HepG2 (cell line): ENCODE results near the gene PCDHGA2. TPM values are rescaled to one million over a fixed set of nuclear protein-coding genes. Genes with fewer than 3 reads are reported as not detected.

ENCODE experiments used
- DMTF1 ChIP-seq: sonication (generic); formaldehyde crosslinking; IDR thresholded peaks from 2 replicates; pipeline ENCODE4 v1.4.0; 2020; ENCODE audit warnings: mild to moderate bottlenecking, missing genetic modification reagents
- GLMP ChIP-seq: sonication (generic); formaldehyde crosslinking; IDR thresholded peaks from 2 replicates; pipeline ENCODE4 v1.9.0; 2021; ENCODE audit warnings: missing genetic modification reagents, mild to moderate bottlenecking, borderline replicate concordance
- HCFC1 ChIP-seq: fragments of 150-350 bp; IDR thresholded peaks from 2 replicates; pipeline ENCODE4 v1.6.1; 2014; ENCODE audit warnings: low read depth, low read length
- HMG20A ChIP-seq: IDR thresholded peaks from 2 replicates; pipeline ENCODE4 v1.6.1; 2016; ENCODE audit warnings: borderline replicate concordance
- RARG ChIP-seq: sonication (generic); formaldehyde crosslinking; IDR thresholded peaks from 2 replicates; pipeline ENCODE4 v1.4.0; 2020; ENCODE audit warnings: low read depth, mild to moderate bottlenecking, missing genetic modification reagents
- TCF7L2 ChIP-seq: IDR thresholded peaks from 2 replicates; pipeline ENCODE4 v1.6.1; 2011; ENCODE audit warnings: mild to moderate bottlenecking, low read depth, low read length, moderate library complexity
- ZBTB10 ChIP-seq: sonication (generic); formaldehyde crosslinking; IDR thresholded peaks from 2 replicates; pipeline ENCODE4 v1.4.0; 2020; ENCODE audit warnings: missing genetic modification reagents, borderline replicate concordance
- ZFP37 ChIP-seq: sonication (generic); formaldehyde crosslinking; IDR thresholded peaks from 2 replicates; pipeline ENCODE4 v1.4.0; 2020; ENCODE audit warnings: missing genetic modification reagents, borderline replicate concordance
- ZNF3 ChIP-seq: IDR thresholded peaks from 2 replicates; pipeline ENCODE4 v1.7.0; 2017; ENCODE audit warnings: inconsistent platforms
- ZNF33A ChIP-seq: sonication (generic); formaldehyde crosslinking; IDR thresholded peaks from 2 replicates; pipeline ENCODE4 v1.5.1; 2020; ENCODE audit warnings: missing genetic modification reagents, mild to moderate bottlenecking, moderate library complexity, borderline replicate concordance
- ZNF567 ChIP-seq: sonication (generic); formaldehyde crosslinking; IDR thresholded peaks from 2 replicates; pipeline ENCODE4 v1.8.1; 2023; ENCODE audit warnings: mild to moderate bottlenecking, missing genetic modification reagents, borderline replicate concordance
- ZNF761 ChIP-seq: sonication (generic); formaldehyde crosslinking; conservative IDR thresholded peaks from 2 replicates; pipeline ENCODE4 v1.4.0; 2020; ENCODE audit warnings: mild to moderate bottlenecking, missing genetic modification reagents
- ZNF776 ChIP-seq: sonication (generic); formaldehyde crosslinking; IDR thresholded peaks from 2 replicates; pipeline ENCODE4 v1.4.0; 2020; ENCODE audit warnings: mild to moderate bottlenecking, missing genetic modification reagents
- polyA plus RNA-seq, 8 experiments: library from polyadenylated mRNA; depleted of rRNA in 3 of 8; stranded (reverse) in 7 of 8; unstranded in 1 of 8; fragments of >200 nt; fragmentation: Illumina TruSeq in 4 of 8; extraction: Trizol in 4 of 8; gene quantifications; 2 replicates each; pipeline versions ENCODE4 v1.2.1 to v1.2.3, GENCODE V29; 2011 to 2016; ENCODE audit warnings: low read depth in 4 of 8, missing spikeins in 1 of 8, mixed read lengths in 1 of 8; ENCODE audit not compliant: insufficient read depth in 1 of 8
- total RNA-seq, 5 experiments: library from RNA; depleted of rRNA; stranded (reverse); fragments of >200 nt; fragmentation: Illumina TruSeq; extraction: Trizol; gene quantifications; 2 replicates each; pipeline ENCODE4 v1.2.3, GENCODE V29; 2016; ENCODE audit warnings: low read depth in 1 of 5
- TF ChIP-seq, protein P1 (sequence below): sonication (generic); formaldehyde crosslinking; IDR thresholded peaks from 2 replicates; pipeline ENCODE4 v1.5.0; 2020; ENCODE audit warnings: missing genetic modification reagents
- TF ChIP-seq, protein P2 (sequence below), 2 experiments: sonication (generic) in 1 of 2; formaldehyde crosslinking in 1 of 2; IDR thresholded peaks; 2 replicates each; pipeline versions ENCODE4 v1.4.0 to v1.6.1; 2016 to 2020; ENCODE audit warnings: borderline replicate concordance in 1 of 2, low read depth in 1 of 2, mild to moderate bottlenecking in 1 of 2, missing genetic modification reagents in 1 of 2

Gene PCDHGA2
- total and polyA plus RNA-seq, 2 of the 13 experiments (the other 11 are each of a cell fraction or from before 2014, with no cell fraction given) = 0.04 to 0.11 TPM

DNA sequence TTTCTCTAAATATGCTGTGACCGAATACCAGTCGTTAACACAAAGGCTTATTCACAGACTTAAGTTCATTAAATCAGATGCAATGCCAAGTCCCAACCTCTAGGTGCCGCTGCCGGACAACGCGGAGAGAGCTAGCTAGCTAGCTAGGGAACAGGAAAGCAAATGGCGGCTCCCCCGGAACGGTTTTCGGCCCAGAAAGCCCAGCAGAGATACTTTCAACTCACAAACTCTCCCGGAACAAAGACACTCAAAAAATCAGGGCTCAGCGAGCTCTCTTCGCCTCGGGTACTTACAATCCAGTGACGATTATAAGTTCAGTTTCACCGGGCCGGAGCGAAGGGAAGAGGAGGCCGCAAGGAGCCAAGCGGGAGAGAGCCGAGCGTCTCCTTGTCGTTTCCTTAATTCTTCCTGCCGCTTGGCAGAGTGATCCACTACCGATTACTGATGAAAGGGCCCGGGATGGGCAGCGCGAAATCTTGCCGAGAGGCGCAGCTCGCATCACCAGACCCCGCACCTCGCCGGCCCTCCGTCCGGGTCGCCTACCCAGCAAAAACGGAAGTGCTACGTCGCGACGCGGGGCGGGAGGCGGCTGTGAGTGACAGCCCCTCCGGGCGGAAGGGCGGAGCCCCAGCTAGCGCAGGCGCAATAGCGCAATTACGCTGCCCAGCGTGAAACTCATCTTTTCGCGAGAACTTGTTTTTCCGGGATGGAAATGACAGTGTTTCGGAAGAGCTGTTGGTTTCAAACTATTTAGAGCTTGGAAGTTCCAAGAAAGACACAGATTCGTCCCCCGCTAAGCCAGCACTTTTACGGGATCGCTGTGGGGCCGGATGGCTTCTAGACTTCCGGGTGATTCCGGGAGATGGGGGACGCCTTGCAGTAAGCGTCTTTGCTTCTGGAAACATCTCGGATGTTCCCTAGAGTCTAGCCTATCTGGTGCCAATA lies 18.1 kb upstream of the PCDHGA2 start, which contains the start of gene TAF7 (continued):
- TF ChIP-seq DMTF1 (peak; percentile 91; the same call in 1 of the 2 replicates), HCFC1 (no peak; the same call in 1 of the 2 replicates), ZNF33A (CRISPR knock-in tag) (peak; percentile 62; the same call in 1 of the 2 replicates), ZFP37 (CRISPR knock-in tag) (0 out of 2 replicates have a peak, but pooled peaks have one; percentile 73), ZNF567 (CRISPR knock-in tag) (peak; percentile 87), ZBTB10 (CRISPR knock-in tag) (no peak), RARG (no peak; the same call in 1 of the 2 replicates), ZNF3 (CRISPR knock-in tag) (0 out of 2 replicates have a peak, but pooled peaks have one; percentile 78), TCF7L2 (no peak), GLMP (CRISPR knock-in tag) (no peak), HMG20A (CRISPR knock-in tag) (no peak), ZNF761 (CRISPR knock-in tag) (0 out of 2 replicates have a peak, but pooled peaks have one; percentile 46), ZNF776 (CRISPR knock-in tag) (peak; percentile 68; the same call in 1 of the 2 replicates)
- TF ChIP-seq, protein P1, sequence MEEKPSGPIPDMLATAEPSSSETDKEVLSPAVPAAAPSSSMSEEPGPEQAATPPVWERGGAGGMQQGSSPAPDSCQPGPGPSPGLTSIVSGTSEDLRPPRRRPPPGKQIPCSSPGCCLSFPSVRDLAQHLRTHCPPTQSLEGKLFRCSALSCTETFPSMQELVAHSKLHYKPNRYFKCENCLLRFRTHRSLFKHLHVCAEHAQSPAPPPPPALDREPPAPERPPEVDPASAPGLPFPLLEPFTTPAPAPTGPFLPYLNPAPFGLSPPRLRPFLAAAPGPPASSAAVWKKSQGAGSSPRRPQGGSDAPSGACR (CRISPR knock-in tag) = peak; percentile 69; the same call in 1 of the 2 replicates
- TF ChIP-seq, protein P2, sequence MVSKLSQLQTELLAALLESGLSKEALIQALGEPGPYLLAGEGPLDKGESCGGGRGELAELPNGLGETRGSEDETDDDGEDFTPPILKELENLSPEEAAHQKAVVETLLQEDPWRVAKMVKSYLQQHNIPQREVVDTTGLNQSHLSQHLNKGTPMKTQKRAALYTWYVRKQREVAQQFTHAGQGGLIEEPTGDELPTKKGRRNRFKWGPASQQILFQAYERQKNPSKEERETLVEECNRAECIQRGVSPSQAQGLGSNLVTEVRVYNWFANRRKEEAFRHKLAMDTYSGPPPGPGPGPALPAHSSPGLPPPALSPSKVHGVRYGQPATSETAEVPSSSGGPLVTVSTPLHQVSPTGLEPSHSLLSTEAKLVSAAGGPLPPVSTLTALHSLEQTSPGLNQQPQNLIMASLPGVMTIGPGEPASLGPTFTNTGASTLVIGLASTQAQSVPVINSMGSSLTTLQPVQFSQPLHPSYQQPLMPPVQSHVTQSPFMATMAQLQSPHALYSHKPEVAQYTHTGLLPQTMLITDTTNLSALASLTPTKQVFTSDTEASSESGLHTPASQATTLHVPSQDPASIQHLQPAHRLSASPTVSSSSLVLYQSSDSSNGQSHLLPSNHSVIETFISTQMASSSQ (IDR thresholded peaks at IDR 0.05; ENCODE audit: low read depth) = no peak
- TF ChIP-seq, protein P2 (CRISPR knock-in tag; IDR thresholded peaks at IDR 0.05; ENCODE audit: borderline replicate concordance) = no peak
